NCI-H2227 treated with DMSO at 0.1 percent for 48 hours (cell line): ENCODE results near the gene USP24.

Source experiments
- DNase-seq: peaks from one replicate; lab custom pipeline; 2025; lab: John Stamatoyannopoulos, UW

Gene USP24

GRCh38 chr1:55164906-55165305 lies 50.3 kb downstream of the USP24 start:
- no peak for DNase-seq

GRCh38 chr1:55159571-55159970 lies 55.6 kb downstream of the USP24 start:
- DNase-seq = no peak

- no peak for DNase-seq
Measured at GRCh38 chr1:55156608-55157007, 58.6 kb downstream of the USP24 start.

- DNase-seq = no peak
Measured at GRCh38 chr1:55156093-55156492, 59.1 kb downstream of the USP24 start.

- peak; percentile 3 for DNase-seq
Measured at GRCh38 chr1:55155522-55155921, 59.6 kb downstream of the USP24 start.

GRCh38 chr1:55154616-55155015 lies 60.5 kb downstream of the USP24 start:
- no peak for DNase-seq

- DNase-seq = no peak
Measured at GRCh38 chr1:55153031-55153430, 62.1 kb downstream of the USP24 start.

- DNase-seq = no peak
Measured at GRCh38 chr1:55150880-55151588, 64.1 kb downstream of the USP24 start.

GRCh38 chr1:55148676-55149075 lies 66.5 kb downstream of the USP24 start:
- DNase-seq = no peak

- no peak for DNase-seq
Measured at GRCh38 chr1:55147524-55147923, 67.6 kb downstream of the USP24 start.

- no peak for DNase-seq
Measured at GRCh38 chr1:55146781-55147180, 68.4 kb downstream of the USP24 start.

- no peak for DNase-seq
Measured at GRCh38 chr1:55144886-55145285, 70.3 kb downstream of the USP24 start.

GRCh38 chr1:55143684-55144083 lies 71.5 kb downstream of the USP24 start:
- DNase-seq = no peak

GRCh38 chr1:55141295-55141893 lies 73.8 kb downstream of the USP24 start:
- no peak for DNase-seq

- DNase-seq = peak; percentile 65
Measured at GRCh38 chr1:55140546-55140983, 74.6 kb downstream of the USP24 start.

GRCh38 chr1:55140137-55140536 lies 75.0 kb downstream of the USP24 start:
- no peak for DNase-seq

- DNase-seq = no peak
Measured at GRCh38 chr1:55138823-55139222, 76.3 kb downstream of the USP24 start.

- no peak for DNase-seq
Measured at GRCh38 chr1:55134152-55134808, 80.9 kb downstream of the USP24 start.

- DNase-seq = no peak
Measured at GRCh38 chr1:55131801-55132200, 83.4 kb downstream of the USP24 start.

- no peak for DNase-seq
Measured at GRCh38 chr1:55131218-55131617, 83.9 kb downstream of the USP24 start.

GRCh38 chr1:55129194-55129728 lies 85.9 kb downstream of the USP24 start:
- no peak for DNase-seq

GRCh38 chr1:55128418-55128995 lies 86.7 kb downstream of the USP24 start:
- no peak for DNase-seq
